ENCODE results near the gene POLG. TPM values are rescaled to one million over a fixed set of nuclear protein-coding genes. Genes with fewer than 3 reads are reported as not detected.

The POLG gene
- total RNA-seq, 4 donors from 2014 or later, result 40.5 to 57.3 (median 49.2) TPM

- Histone ChIP-seq H3K4me3 (no peak overlapping the region), H3K27ac (no peak overlapping the region), H3K9me3 (no peaks in the 10 kb centered on the region), H3K36me3 (no peaks in the 10 kb centered on the region), H3K27me3 (peaks cover 100% of the 10 kb centered on the region), H3K4me1 (peaks cover 0 to 34% (median 17%) of the 10 kb centered on the region in 3 donors)
- no peak for ATAC-seq
- TF ChIP-seq CTCF (IDR thresholded peaks at IDR 0.05) (no peak), POLR2AphosphoS5 (IDR thresholded peaks at IDR 0.05) (no peak), EP300 (IDR thresholded peaks at IDR 0.05) (no peak), POLR2A (IDR thresholded peaks at IDR 0.05) (no peak)
- WGBS, 2 donors (ENCODE audit: low coverage in 1 of 2), result 28 to 29% methylated on average over 2 of the region's 3 CpGs
Observed at GRCh38 chr15:89369341-89369947, 34.8 kb upstream of the POLG start.

GRCh38 chr15:89368566-89369223 lies 34.1 kb upstream of the POLG start:
- no peak for TF ChIP-seq CTCF (IDR thresholded peaks at IDR 0.05)
- TF ChIP-seq POLR2A (IDR thresholded peaks at IDR 0.05), result no peak
- no peak for TF ChIP-seq POLR2AphosphoS5 (IDR thresholded peaks at IDR 0.05)
- TF ChIP-seq EP300 (IDR thresholded peaks at IDR 0.05), result no peak
- WGBS, 2 donors (ENCODE audit: low coverage in 1 of 2), result 0% methylated on average over 4 to 9 of the region's 34 CpGs
- no peak overlapping the region for H3K27ac ChIP-seq
- H3K36me3 ChIP-seq, result no peaks in the 10 kb centered on the region
- peaks cover 100% of the 10 kb centered on the region for H3K27me3 ChIP-seq
- H3K4me3 ChIP-seq, result no peak overlapping the region
- ATAC-seq, result no peak
- peaks cover 0 to 34% (median 17%) of the 10 kb centered on the region in 3 donors for H3K4me1 ChIP-seq
- no peaks in the 10 kb centered on the region for H3K9me3 ChIP-seq

- no peak for TF ChIP-seq EP300 (IDR thresholded peaks at IDR 0.05)
- Histone ChIP-seq H3K27me3 (peaks cover 100% of the 10 kb centered on the region), H3K4me3 (peak overlapping the region in 1 of 2 donors; percentile 27), H3K27ac (no peak overlapping the region), H3K36me3 (no peaks in the 10 kb centered on the region), H3K9me3 (no peaks in the 10 kb centered on the region), H3K4me1 (peaks cover 0 to 35% (median 17%) of the 10 kb centered on the region in 3 donors)
- ATAC-seq, result no peak
- WGBS, 2 donors (ENCODE audit: low coverage in 1 of 2), result 5% methylated on average over 15 of the region's 90 CpGs; no CpG with 5 or more reads in 1 of the 2 donors
Observed at GRCh38 chr15:89367485-89368451, 33.1 kb upstream of the POLG start.

- H3K36me3 ChIP-seq, result no peaks in the 10 kb centered on the region
- no peak for ATAC-seq
- H3K4me1 ChIP-seq, result peaks cover 0 to 43% (median 25%) of the 10 kb centered on the region in 3 donors
- peaks cover 100% of the 10 kb centered on the region for H3K27me3 ChIP-seq
- H3K9me3 ChIP-seq, result no peaks in the 10 kb centered on the region
- no peak overlapping the region for H3K27ac ChIP-seq
- no peak for TF ChIP-seq POLR2A (IDR thresholded peaks at IDR 0.05)
- TF ChIP-seq EP300 (IDR thresholded peaks at IDR 0.05), result no peak
- TF ChIP-seq POLR2AphosphoS5 (IDR thresholded peaks at IDR 0.05), result no peak
- TF ChIP-seq CTCF (IDR thresholded peaks at IDR 0.05), result no peak
- H3K4me3 ChIP-seq, result no peak overlapping the region
- WGBS, 2 donors (ENCODE audit: low coverage in 1 of 2), result 12 to 17% methylated on average over 6 to 15 of the region's 21 CpGs
Observed at GRCh38 chr15:89366656-89367393, 32.2 kb upstream of the POLG start.
